Nephron progenitor cell (in vitro differentiated cells): ENCODE results near the gene NAALADL2.
"Not testable (repeated sequence)": the region's sequence is repeated elsewhere in the genome, so short reads cannot be mapped to it uniquely, and the experiment has no call there.

ENCODE experiments used
- DNase-seq: peaks from one replicate; pipeline ENCODE4 v3.0.0; 2021
- H3K27ac Mint-ChIP-seq: 2 replicates; pipeline ENCODE4 v1.8.0; 2021; ENCODE audit warnings: mild to moderate bottlenecking, moderate library complexity, mixed read lengths
- H3K27me3 Mint-ChIP-seq: 2 replicates; pipeline ENCODE4 v1.8.0; 2021; ENCODE audit warnings: mild to moderate bottlenecking, low read depth, mixed read lengths; ENCODE audit not compliant: poor library complexity
- H3K36me3 Mint-ChIP-seq: 2 replicates; pipeline ENCODE4 v1.8.0; 2021; ENCODE audit warnings: low read depth, mixed read lengths
- H3K4me1 Mint-ChIP-seq: 2 replicates; pipeline ENCODE4 v1.8.0; 2021; ENCODE audit warnings: mixed read lengths
- H3K4me3 Mint-ChIP-seq: 2 replicates; pipeline ENCODE4 v1.8.0; 2021; ENCODE audit warnings: mild to moderate bottlenecking, moderate library complexity, mixed read lengths
- H3K9me3 Mint-ChIP-seq: 2 replicates; pipeline ENCODE4 v1.8.0; 2021; ENCODE audit warnings: mild to moderate bottlenecking, moderate library complexity, mixed read lengths
- CTCF ChIP-seq: fragments of 200-600 bp; sonication (generic); IDR thresholded peaks from 2 replicates; pipeline ENCODE4 v1.5.0; 2021; ENCODE audit warnings: antibody characterized with exemption

NAALADL2 gene

GRCh38 chr3:175770426-175770825, 911.3 kb downstream of the NAALADL2 start:
- Mint-ChIP-seq H3K27me3 (no peaks in the 10 kb centered on the region), H3K4me3 (no peak overlapping the region), H3K9me3 (no peaks in the 10 kb centered on the region), H3K27ac (no peak overlapping the region), H3K36me3 (no peaks in the 10 kb centered on the region), H3K4me1 (no peaks in the 10 kb centered on the region)
- no peak for TF ChIP-seq CTCF
- no peak for DNase-seq

DNA sequence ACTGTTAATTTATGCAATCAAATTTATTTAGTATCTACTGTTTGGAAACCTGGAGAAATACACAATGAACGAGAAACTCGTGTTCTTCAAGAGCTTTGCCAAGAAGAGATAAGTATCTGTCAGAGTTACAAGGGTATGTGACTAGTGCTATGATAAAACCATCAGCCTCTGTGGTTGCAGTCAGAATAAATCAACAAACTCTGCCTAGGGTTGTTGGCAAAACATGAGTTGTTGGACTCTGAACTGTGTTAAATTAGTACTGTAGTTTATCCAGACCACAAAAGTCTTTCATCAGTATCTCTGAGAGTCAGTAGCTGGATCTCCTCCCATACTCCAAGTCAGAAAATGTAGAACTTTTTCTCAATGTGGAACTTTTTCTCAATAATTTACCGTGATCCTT, 918.4 kb downstream of the NAALADL2 start:
- Mint-ChIP-seq H3K27me3 (no peaks in the 10 kb centered on the region), H3K4me1 (peaks cover 6% of the 10 kb centered on the region), H3K9me3 (peaks cover 4% of the 10 kb centered on the region), H3K27ac (no peak overlapping the region), H3K4me3 (no peak overlapping the region), H3K36me3 (no peaks in the 10 kb centered on the region)
- no peak for DNase-seq
- no peak for TF ChIP-seq CTCF

DNA sequence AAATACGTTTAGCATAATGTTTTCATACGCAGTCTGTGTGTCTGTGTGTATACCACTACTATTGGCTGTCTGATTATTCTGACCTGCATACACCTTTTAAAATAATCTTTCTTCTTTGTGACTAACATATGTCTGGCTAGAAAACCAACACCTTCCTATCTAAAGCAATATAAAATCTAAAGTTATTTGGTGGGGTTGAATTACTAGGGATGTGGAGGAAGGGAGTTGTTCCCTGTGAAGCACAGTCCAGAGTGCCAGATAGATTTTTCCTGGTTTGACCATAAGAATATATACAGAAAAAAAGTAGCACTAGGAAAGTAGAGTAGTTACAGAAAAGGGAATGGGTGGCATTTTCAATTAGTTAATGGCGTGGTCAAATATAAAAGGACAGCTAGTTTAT, 918.8 kb downstream of the NAALADL2 start:
- Mint-ChIP-seq H3K4me1 (peaks cover 6% of the 10 kb centered on the region), H3K9me3 (peaks cover 4% of the 10 kb centered on the region)
- DNase-seq: no peak

GRCh38 chr3:175778994-175779393, 919.9 kb downstream of the NAALADL2 start:
- Mint-ChIP-seq H3K36me3 (no peaks in the 10 kb centered on the region), H3K9me3 (peaks cover 4% of the 10 kb centered on the region), H3K4me3 (no peak overlapping the region), H3K27ac (peak overlapping the region; percentile 27), H3K27me3 (no peaks in the 10 kb centered on the region), H3K4me1 (peaks cover 6% of the 10 kb centered on the region)
- TF ChIP-seq CTCF: no peak
- DNase-seq: no peak

More for the DNA sequence above, 918.8 kb downstream of the NAALADL2 start:
- H3K27me3 Mint-ChIP-seq: no peaks in the 10 kb centered on the region
- no peak overlapping the region for H3K4me3 Mint-ChIP-seq
- no peak overlapping the region for H3K27ac Mint-ChIP-seq
- TF ChIP-seq CTCF: no peak
- H3K36me3 Mint-ChIP-seq: no peaks in the 10 kb centered on the region

- H3K4me3 Mint-ChIP-seq, H3K9me3 Mint-ChIP-seq, H3K36me3 Mint-ChIP-seq, H3K27ac Mint-ChIP-seq, H3K27me3 Mint-ChIP-seq, H3K4me1 Mint-ChIP-seq: not testable (repeated sequence)
- peak; percentile 9 for DNase-seq
Measured at GRCh38 chr3:175787109-175787508, 928.0 kb downstream of the NAALADL2 start.

DNA sequence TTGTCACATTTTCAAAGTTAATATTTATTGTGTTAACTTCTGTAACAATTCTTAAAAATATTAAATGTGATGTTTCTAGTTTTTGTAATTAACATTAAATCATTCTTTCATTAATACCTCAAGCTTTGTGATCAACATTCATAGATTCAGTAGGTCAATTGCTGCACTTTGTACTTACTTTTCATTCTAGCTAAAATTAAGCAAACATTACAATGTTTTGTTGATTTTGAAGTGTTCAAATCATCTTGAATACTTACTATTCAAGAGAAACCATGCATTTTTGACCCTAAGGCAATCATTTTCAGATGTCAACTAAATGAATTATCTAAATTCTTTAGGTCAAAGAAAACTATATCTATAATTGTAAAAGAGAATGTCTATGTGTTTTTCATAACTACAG, 933.1 kb downstream of the NAALADL2 start:
- DNase-seq: no peak
- H3K9me3 Mint-ChIP-seq: no peaks in the 10 kb centered on the region
- H3K27me3 Mint-ChIP-seq: no peaks in the 10 kb centered on the region
- no peak for TF ChIP-seq CTCF
- no peak overlapping the region for H3K27ac Mint-ChIP-seq
- H3K36me3 Mint-ChIP-seq: no peaks in the 10 kb centered on the region
- H3K4me1 Mint-ChIP-seq: no peaks in the 10 kb centered on the region
- H3K4me3 Mint-ChIP-seq: no peak overlapping the region

DNA sequence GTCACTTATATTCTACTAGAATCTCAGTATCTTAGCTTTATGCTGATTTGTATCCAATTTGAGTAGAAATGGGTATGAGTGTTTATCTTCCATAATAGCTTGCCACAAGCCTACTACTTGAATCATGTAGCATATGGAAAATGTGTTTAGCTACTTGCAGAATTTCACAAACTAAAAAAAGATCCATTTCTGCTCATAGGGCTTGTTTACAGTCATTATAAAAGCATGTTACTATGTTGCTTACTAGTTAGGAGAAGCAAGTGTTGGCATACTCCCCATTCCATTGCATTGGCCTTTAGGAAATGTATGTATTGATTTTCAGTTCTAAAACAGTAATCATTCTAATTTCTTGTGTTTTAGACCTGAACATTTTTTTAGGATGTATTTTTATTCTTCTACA, 939.2 kb downstream of the NAALADL2 start:
- Mint-ChIP-seq H3K4me3 (no peak overlapping the region), H3K27ac (no peak overlapping the region), H3K4me1 (no peaks in the 10 kb centered on the region), H3K36me3 (no peaks in the 10 kb centered on the region), H3K9me3 (no peaks in the 10 kb centered on the region), H3K27me3 (no peaks in the 10 kb centered on the region)
- TF ChIP-seq CTCF: no peak
- no peak for DNase-seq
